ENCODE data around the gene RESP18.
"Not testable (repeated sequence)": the region's sequence is repeated elsewhere in the genome, so short reads cannot be mapped to it uniquely, and the experiment has no call there.

RESP18 gene

GRCh38 chr2:219325136-219325535 lies 7.4 kb downstream of the RESP18 start:
- TF ChIP-seq CTCF (IDR thresholded peaks at IDR 0.05; ENCODE audit: unreplicated experiment in 3 of 3), result no peak
- Mint-ChIP-seq H3K4me3 (no peak overlapping the region), H3K4me1 (no peaks in the 10 kb centered on the region), H3K27me3 (ENCODE audit: low read depth) (peaks cover 83% of the 10 kb centered on the region), H3K36me3 (ENCODE audit: low read depth) (no peaks in the 10 kb centered on the region), H3K27ac (no peak overlapping the region), H3K9me3 (no peaks in the 10 kb centered on the region)

GRCh38 chr2:219323434-219323833 lies 9.1 kb downstream of the RESP18 start:
- Mint-ChIP-seq H3K27me3 (ENCODE audit: low read depth) (peaks cover 68% of the 10 kb centered on the region), H3K9me3 (no peaks in the 10 kb centered on the region), H3K4me1 (no peaks in the 10 kb centered on the region), H3K36me3 (ENCODE audit: low read depth) (no peaks in the 10 kb centered on the region), H3K4me3 (no peak overlapping the region), H3K27ac (no peak overlapping the region)
- no peak for TF ChIP-seq CTCF (IDR thresholded peaks at IDR 0.05; ENCODE audit: unreplicated experiment in 3 of 3)

- TF ChIP-seq CTCF (IDR thresholded peaks at IDR 0.05; ENCODE audit: unreplicated experiment in 3 of 3), result no peak
Measured at GRCh38 chr2:219314804-219315468, 17.6 kb downstream of the RESP18 start.

GRCh38 chr2:219312683-219313263 lies 19.8 kb downstream of the RESP18 start:
- not testable (repeated sequence) for H3K9me3 Mint-ChIP-seq; H3K36me3 Mint-ChIP-seq (ENCODE audit: low read depth); H3K4me1 Mint-ChIP-seq; H3K27ac Mint-ChIP-seq; H3K4me3 Mint-ChIP-seq
- peaks cover 43% of the 10 kb centered on the region for H3K27me3 Mint-ChIP-seq (ENCODE audit: low read depth)

More at GRCh38 chr2:219314804-219315468, 17.6 kb downstream of the RESP18 start:
- no peaks in the 10 kb centered on the region for H3K4me1 Mint-ChIP-seq
- peaks cover 22% of the 10 kb centered on the region for H3K27me3 Mint-ChIP-seq (ENCODE audit: low read depth)
- H3K9me3 Mint-ChIP-seq, result peaks cover 4% of the 10 kb centered on the region
- H3K36me3 Mint-ChIP-seq (ENCODE audit: low read depth), result no peaks in the 10 kb centered on the region
- no peak overlapping the region for H3K27ac Mint-ChIP-seq
- no peak overlapping the region for H3K4me3 Mint-ChIP-seq

- Mint-ChIP-seq H3K4me1 (no peaks in the 10 kb centered on the region), H3K9me3 (peaks cover 4% of the 10 kb centered on the region), H3K27ac (no peak within 1 kb of the TSS), H3K27me3 (ENCODE audit: low read depth) (peaks cover 78% of the 10 kb centered on the region), H3K36me3 (ENCODE audit: low read depth) (no peaks in the 10 kb centered on the region), H3K4me3 (peak within 1 kb of the TSS in 2 of 3 experiments; percentile 42 to 66)
- no peak for TF ChIP-seq CTCF (IDR thresholded peaks at IDR 0.05; ENCODE audit: unreplicated experiment in 3 of 3)
Measured at GRCh38 chr2:219309278-219309677, 23.3 kb downstream of the RESP18 start, which contains the start of gene PTPRN. Gene PTPRN, minus strand, starts transcription at chr2:219309401. Its CDS starts 69 bp downstream, at chr2:219309332.

- Mint-ChIP-seq H3K4me3 (peak overlapping the region in 2 of 3 experiments; percentile 42 to 66), H3K36me3 (ENCODE audit: low read depth) (no peaks in the 10 kb centered on the region), H3K4me1 (no peaks in the 10 kb centered on the region), H3K27ac (no peak overlapping the region), H3K9me3 (peaks cover 2% of the 10 kb centered on the region), H3K27me3 (ENCODE audit: low read depth) (peaks cover 84% of the 10 kb centered on the region)
- TF ChIP-seq CTCF (IDR thresholded peaks at IDR 0.05; ENCODE audit: unreplicated experiment in 3 of 3), result no peak
Measured at GRCh38 chr2:219308142-219309101, 24.1 kb downstream of the RESP18 start.

All from nephron (organoid).